Activated gamma-delta T cell treated with Interleukin-2 at 50 U/mL for 16 hours (primary cell): ENCODE results near the gene SERINC3.
"Not testable (repeated sequence)": the region's sequence is repeated elsewhere in the genome, so short reads cannot be mapped to it uniquely, and the experiment has no call there.

ENCODE experiments used
- DNase-seq: peaks from one replicate; pipeline ENCODE4 v3.0.0-alpha.2; 2020

The SERINC3 gene

DNA sequence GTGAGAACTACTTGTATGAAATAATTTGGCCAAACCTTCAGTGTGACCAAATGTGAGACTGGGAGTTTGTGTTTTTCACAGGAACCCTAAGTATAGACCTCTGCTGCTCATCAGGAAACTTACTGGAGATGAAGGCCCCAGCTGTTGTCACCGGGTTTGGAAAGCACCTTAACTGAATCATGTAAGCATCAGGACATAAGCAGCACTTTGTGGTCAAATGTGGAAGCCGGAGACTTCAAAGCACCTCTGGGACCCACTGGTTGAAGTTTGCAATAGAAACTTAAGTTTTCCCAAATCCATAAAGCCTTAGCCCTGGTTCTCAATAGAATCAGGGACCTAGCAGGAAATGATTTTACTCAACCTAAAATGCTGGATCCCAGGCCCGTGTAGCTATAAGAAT lies 31.9 kb downstream of the SERINC3 start:
- no peak for DNase-seq

DNA sequence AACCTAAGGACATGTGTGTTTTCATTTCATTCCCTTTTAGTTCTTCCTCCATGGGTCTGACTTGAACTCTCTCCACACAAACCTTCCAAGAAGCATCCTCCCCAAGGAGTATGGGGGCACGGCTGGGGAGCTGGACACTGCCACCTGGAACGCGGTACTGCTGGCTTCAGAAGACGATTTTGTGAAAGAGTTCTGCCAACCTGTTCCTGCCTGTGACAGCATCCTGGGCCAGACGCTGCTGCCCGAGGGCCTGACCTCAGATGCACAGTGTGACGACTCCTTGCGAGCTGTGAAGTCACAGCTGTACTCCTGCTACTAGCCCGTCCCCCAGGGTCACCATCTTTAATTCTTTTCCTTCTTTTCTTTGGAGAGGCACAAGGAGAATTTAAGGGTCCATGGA lies 32.6 kb downstream of the SERINC3 start:
- no peak for DNase-seq

DNA sequence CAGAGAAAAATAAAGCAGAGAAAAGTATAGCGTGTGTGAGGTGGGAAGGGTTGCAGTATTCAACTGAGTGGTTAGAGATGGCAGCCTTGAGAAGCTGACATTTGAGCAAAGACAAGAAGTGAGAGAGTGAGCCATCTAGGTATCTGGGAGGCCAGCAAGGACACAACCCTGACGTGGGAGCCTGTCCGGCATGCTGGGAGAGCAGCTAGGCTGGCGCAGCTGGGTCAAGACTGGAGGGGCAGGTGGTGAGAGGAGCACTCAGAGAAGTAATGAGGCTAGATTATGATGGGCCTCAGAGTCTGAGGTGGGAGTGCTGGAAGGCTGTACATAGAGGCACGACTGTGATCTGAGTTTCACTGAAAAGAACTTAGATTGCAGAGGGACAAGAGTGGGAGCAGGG lies 33.3 kb downstream of the SERINC3 start:
- no peak for DNase-seq

DNA sequence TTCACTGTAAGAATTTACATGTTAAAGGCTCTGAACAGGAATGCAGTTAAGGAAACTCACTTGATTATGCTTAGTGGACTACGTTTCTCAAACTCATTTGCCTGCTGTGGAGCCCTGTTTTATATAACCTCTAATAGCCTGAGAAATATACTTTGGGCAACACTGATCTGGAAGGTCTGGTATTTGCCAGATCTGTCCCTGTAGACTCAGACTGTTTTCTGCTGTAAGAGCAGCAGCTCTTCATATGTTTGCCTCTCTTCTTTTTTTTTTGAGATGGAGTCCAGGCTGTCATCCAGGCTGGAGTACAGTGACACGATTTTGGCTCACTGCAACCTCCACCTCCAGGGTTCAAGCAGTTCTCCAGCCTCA lies 36.1 kb downstream of the SERINC3 start:
- DNase-seq = no peak

- DNase-seq = no peak
Measured at GRCh38 chr20:44485078-44485829, 36.6 kb downstream of the SERINC3 start.

- DNase-seq = no peak
Measured at GRCh38 chr20:44483112-44483511, 38.8 kb downstream of the SERINC3 start.

DNA sequence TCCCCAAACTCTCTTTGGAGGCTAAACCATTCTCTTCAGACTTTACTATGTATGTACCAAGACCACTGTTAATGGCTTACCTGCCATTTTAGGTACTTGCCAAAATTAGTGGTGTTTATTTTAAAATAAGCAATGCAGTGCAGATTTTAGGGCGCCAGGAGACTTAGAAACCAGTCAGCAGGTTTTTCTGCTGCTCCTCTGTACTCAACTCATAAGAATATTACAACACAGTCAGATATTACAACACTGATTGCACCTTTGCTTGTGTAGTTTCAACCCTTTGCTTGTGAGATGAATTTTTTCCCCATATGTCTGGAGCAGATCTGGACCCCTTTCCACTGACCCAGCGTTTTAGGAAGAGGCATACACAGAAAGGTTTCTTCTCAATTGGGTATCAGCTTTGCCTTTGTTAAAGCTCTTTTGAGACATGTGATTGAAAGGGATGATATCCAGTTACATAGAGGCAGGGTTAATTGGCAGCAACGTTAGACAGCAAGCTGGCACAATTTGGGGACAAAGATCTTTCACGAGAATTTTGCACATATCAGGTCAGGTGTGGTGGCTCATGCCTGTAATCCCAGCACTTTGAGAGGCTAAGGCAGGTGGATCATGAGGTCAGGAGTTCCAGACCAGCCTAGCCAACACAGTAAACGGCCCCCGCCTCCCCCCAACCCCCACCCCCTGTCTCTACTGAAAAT lies 40.0 kb downstream of the SERINC3 start:
- DNase-seq = no peak

DNA sequence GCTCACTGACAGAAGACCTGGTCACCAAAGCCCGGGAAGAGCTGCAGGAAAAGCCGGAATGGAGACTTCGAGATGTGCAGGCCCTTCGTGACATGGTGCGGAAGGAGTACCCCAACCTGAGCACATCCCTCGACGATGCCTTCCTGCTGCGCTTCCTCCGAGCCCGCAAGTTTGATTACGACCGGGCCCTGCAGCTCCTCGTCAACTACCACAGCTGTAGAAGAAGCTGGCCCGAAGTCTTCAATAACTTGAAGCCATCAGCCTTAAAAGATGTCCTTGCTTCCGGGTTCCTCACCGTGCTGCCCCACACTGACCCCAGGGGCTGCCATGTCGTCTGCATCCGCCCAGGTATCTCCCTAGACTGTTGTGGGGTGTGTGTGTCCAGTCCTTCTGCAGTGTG lies 41.8 kb downstream of the SERINC3 start:
- no peak for DNase-seq

- no peak for DNase-seq
Measured at GRCh38 chr20:44479643-44480042, 42.2 kb downstream of the SERINC3 start.

GRCh38 chr20:44478206-44478605 lies 43.7 kb downstream of the SERINC3 start:
- DNase-seq = no peak

DNA sequence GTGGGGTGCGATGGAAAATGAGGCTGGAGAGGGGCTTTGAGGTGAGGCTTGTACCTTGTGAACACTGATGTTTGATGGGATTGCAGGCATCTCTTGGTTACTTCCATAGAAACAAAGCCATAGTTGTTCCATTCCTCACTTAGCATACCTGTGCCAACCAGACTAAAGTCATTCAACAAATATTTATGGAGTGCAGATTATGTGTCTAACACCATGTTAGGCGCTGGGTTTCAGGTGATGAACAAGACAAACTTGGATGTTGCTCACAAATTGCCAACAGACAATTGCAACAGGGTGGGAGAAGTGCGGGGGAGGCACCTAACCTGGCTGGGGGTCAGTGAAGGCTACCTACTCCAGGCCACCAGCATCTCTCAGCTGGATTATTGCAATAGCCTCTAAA lies 44.7 kb downstream of the SERINC3 start:
- DNase-seq = no peak

DNA sequence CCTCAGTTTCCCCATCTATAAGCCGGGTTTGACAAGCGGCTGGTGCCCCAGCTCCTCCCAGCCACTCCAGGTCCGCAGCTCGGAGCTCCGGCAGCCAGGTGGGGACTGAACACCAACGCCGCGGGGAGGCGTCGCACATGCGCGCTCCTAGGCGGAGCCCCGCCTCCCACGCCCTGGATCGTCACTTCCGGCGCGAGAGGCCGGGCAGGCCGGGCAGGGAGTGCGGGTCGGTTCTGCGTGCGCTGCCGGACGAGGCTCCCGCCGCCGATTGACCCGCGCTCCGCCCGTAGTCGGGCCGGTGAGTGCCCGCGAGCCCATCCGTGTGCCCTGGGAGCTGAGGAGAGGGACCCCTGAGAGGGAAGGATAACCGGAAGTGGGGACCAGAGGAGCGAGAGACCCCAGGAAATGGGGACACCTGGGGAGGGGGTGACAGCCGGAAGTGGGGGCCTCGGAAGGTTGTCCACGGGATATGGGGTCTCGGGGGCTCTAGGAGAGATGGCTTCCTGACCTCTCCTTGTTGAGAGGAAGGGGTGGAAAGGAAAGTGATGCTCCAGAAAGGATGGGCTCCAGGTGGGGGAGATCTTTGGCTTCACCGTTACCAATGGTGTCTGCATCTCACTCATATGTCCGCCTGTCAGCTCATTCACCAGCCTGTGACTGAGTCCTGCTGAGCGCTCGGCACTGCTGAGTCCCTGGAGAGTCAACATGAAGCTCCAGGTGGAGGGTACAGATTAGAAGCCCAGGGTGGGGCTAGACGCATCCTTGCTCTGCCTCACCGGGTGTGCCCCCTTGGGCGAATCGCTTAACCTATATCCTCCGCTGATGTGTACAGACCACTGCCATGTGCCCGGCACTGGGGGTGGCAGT lies 45.9 kb downstream of the SERINC3 start, which contains the start of gene TTPAL:
TTPAL (plus strand) TSS at position 181 of the 867 bp plus-strand sequence. CDS start 4,126 bp downstream, outside the sequence.
- DNase-seq = peak; percentile 83

DNA sequence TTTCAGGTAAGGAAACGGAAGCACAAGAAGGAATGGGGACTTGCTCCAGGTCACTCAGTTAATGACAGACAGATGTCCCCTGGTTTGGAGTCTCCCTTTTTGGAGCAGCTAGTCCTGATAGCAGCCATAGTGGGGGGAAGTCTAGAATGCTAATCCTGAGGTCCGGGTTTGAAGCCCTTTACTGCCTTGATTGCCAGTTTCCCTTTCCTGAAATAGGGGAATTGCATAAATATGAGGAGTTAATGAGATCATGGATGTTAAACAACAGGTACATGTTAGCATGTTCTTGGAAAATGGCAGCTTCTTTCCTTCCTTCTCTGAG lies 46.5 kb downstream of the SERINC3 start:
- no peak for DNase-seq

DNA sequence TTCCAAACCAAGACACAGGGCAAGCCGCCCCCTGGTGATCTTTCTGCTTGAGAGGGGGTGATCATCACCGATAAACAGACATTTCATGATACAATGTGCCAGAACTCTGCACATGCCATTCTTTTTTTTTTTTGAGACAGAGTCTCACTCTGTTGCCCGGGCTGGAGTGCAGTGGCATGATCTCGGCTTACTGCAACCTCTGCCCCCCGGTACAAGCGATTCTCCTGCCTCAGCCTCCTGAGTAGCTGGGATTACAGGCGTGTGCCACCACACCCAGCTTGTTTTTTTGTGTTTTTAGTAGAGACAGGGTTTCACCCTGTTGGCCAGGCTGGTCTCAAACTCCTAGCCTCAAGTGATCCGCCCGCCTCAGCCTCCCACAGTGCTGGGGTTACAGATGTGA lies 49.6 kb downstream of the SERINC3 start:
- DNase-seq = not testable (repeated sequence)

DNA sequence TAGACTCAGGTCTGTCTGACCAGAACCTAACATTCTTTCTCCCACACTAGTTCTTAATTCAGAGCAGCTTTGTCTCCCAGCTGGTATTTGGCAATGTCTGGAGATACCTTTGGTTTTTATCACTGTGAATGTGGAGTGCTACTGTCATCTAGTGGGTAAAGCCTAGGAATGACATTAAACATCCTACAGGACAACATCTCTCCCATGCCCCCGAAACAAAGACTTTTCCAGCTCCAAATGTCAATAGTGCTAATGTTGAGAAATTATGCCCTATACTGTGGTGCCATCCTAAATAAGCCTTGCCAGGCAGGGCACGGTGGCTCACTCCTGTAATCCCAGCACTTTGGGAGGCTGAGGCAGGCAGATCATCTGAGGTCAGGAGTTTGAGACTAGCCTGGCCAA lies 50.4 kb downstream of the SERINC3 start:
- no peak for DNase-seq

GRCh38 chr20:44470327-44470726 lies 51.5 kb downstream of the SERINC3 start:
- DNase-seq = no peak

DNA sequence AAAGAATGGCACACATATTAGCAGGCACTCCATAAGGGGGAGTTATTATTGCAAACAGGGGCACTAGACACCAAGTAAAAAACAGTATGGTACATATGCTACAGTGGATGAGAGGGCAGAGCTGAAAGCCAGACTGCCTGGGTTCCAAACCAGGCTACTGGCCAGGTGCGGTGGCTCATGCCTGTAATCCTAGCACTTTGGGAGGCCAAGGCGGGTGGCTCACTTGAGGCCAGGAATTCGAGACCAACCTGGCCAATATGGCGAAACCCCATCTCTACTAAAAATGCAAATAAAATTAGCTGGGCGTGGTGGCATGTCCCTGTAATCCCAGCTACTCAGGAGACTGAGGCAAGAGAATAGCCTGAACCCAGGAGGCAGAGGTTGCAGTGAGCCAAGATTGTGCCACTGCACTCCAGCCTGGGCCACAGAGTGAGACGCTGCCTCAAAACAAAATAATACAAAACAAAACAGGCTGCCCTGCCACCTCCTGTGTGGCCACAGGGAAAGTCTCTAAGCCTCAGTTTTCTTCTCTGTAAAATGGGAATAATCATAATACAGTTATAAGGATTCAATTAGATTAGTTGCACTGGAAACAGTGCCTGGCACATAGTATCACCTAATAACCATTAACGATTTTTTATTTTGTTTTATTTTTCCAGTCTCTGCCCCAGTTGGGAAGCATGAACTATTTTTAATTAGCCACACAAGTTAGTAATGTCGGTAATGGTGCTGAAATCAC lies 53.7 kb downstream of the SERINC3 start:
- DNase-seq = no peak

GRCh38 chr20:44467289-44467883 lies 54.5 kb downstream of the SERINC3 start:
- DNase-seq = no peak

GRCh38 chr20:44465001-44465560 lies 56.8 kb downstream of the SERINC3 start:
- no peak for DNase-seq

DNA sequence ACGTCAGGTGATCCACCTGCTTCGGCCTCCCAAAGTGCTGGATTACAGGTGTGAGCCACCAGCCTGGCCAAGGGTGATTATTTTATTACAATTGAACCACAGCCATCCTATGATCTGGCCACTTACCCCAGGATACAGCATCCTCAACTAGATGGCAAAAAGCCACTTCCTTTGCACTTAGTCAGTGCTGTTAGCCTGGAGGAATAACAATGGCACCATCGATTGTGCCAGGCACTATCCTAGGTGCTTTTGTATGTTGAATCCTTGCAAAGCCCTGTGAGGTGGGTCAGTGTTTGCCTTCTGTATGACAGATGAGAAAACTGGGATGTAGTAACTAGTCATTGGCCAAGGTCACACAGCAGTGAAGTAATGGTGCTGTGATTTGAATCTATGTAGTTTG lies 57.4 kb downstream of the SERINC3 start:
- DNase-seq = no peak

- no peak for DNase-seq
Measured at GRCh38 chr20:44463466-44463865, 58.4 kb downstream of the SERINC3 start.

DNA sequence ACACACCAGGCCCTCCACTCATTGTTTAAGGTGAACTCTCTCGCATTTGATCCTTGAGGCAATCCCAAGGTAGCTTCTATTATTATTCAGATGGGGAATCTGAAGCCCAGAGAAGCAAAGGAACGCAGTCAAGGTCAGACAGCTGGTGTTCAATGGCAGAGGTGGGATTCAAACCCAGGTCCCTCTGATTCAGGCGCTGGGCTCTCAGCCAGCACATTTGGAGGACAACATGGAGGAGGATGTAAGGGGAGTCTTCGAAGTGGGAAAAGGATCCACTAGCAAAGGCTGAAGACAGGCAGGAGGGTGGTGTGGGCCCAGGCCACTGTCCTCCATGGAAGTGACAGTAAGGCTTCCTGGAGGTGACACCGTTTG lies 60.1 kb downstream of the SERINC3 start:
- no peak for DNase-seq
